SK-N-SH (cell line): ENCODE results near the gene TFR2.

Experiments
- CTCF ChIP-seq: fragments of 200-600 bp; sonication (generic); IDR thresholded peaks from 2 replicates; pipeline ENCODE4 v1.6.1; 2017; ENCODE audit warnings: antibody characterized with exemption, mild to moderate bottlenecking, moderate library complexity
- EP300 ChIP-seq, 2 experiments: IDR thresholded peaks; 2 replicates each; pipeline versions ENCODE4 v1.4.0 to v1.6.1; 2012; ENCODE audit warnings: borderline replicate concordance in 1 of 2, low read depth in 1 of 2, low read length in 1 of 2
- GABPA ChIP-seq: IDR thresholded peaks from 2 replicates; pipeline ENCODE4 v1.4.0; 2012; ENCODE audit warnings: low read depth, mild to moderate bottlenecking
- IRF3 ChIP-seq: fragments of 150-350 bp; IDR thresholded peaks from 2 replicates; pipeline ENCODE4 v1.6.1; 2016; ENCODE audit warnings: mild to moderate bottlenecking, low read depth, low read length
- MAX ChIP-seq: IDR thresholded peaks from 2 replicates; pipeline ENCODE4 v1.4.0; 2012; ENCODE audit warnings: low read depth
- NFIC ChIP-seq: IDR thresholded peaks from 2 replicates; pipeline ENCODE4 v1.4.0; 2012; ENCODE audit warnings: borderline replicate concordance
- POLR2AphosphoS5 ChIP-seq: IDR thresholded peaks from 2 replicates; pipeline ENCODE4 v1.6.1; 2012; ENCODE audit warnings: low read depth, low read length
- REST ChIP-seq: IDR thresholded peaks from 2 replicates; pipeline ENCODE4 v1.6.1; 2012; ENCODE audit warnings: mild to moderate bottlenecking, low read depth, low read length, moderate library complexity
- RFX5 ChIP-seq: IDR thresholded peaks from 2 replicates; pipeline ENCODE4 v1.6.1; 2012; ENCODE audit warnings: mild to moderate bottlenecking, improper control_type of control experiment, low read length
- SIN3A ChIP-seq: IDR thresholded peaks from 2 replicates; pipeline ENCODE4 v1.6.1; 2012; ENCODE audit warnings: low read depth, mild to moderate bottlenecking, low read length, moderate library complexity, borderline replicate concordance
- TAF1 ChIP-seq: IDR thresholded peaks from 2 replicates; pipeline ENCODE4 v1.6.1; 2012; ENCODE audit warnings: low read depth, mild to moderate bottlenecking, low read length, moderate library complexity, borderline replicate concordance
- YY1 ChIP-seq: IDR thresholded peaks from 2 replicates; pipeline ENCODE4 v1.4.0; 2012; ENCODE audit warnings: low read depth, mild to moderate bottlenecking

- TF ChIP-seq CTCF (no peak), REST (no peak), IRF3 (no peak), SIN3A (no peak), NFIC (no peak), YY1 (no peak), MAX (no peak), TAF1 (no peak), POLR2AphosphoS5 (no peak), EP300 (IDR thresholded peaks at IDR 0.05; ENCODE audit: borderline replicate concordance in 1 of 2, low read depth in 1 of 2, low read length in 1 of 2) (no peak), GABPA (0 out of 2 replicates have a peak, but pooled peaks have one; percentile 12), RFX5 (no peak)
These were observed 38.7 kb upstream of the TFR2 start for GRCh38 chr7:100679927-100680575.
